MCF 10A (cell line): ENCODE data around the gene ASMTL. TPM values are rescaled to one million over a fixed set of nuclear protein-coding genes. Genes with fewer than 3 reads are reported as not detected.
"Not testable (repeated sequence)": the region's sequence is repeated elsewhere in the genome, so short reads cannot be mapped to it uniquely, and the experiment has no call there.

Source experiments
- BruUV-seq: library from RNA; stranded (reverse); fragments of 400-500 nt; replicated peaks from 2 replicates; lab custom pipeline; 2021; lab: Mats Ljungman, UMichigan
- CTCF ChIA-PET: fragments of 300-600 bp; sonication (Branson Sonifier 250); formaldehyde crosslinking; extraction: SDS; loops from one replicate; lab custom pipeline; 2021; ENCODE audit warnings: antibody characterized with exemption, inconsistent platforms; lab: Yijun Ruan, JAX
- POLR2A ChIA-PET: fragments of 300-600, 350-650 bp; sonication (Branson Sonifier 250); formaldehyde crosslinking; extraction: SDS; loops from one replicate; lab custom pipeline; 2020; ENCODE audit warnings: antibody characterized with exemption, inconsistent platforms; lab: Yijun Ruan, JAX
- DNase-seq: peaks from one replicate; pipeline ENCODE4 v3.0.0-alpha.2; 2018; ENCODE audit not compliant: unreplicated experiment
- H3K27ac Mint-ChIP-seq: one replicate; pipeline ENCODE4 v1.8.0; 2022; ENCODE audit warnings: mild to moderate bottlenecking, low read depth, mixed read lengths; ENCODE audit not compliant: unreplicated experiment
- H3K27me3 Mint-ChIP-seq: one replicate; pipeline ENCODE4 v1.8.0; 2022; ENCODE audit warnings: mixed read lengths; ENCODE audit not compliant: insufficient read depth, unreplicated experiment
- H3K36me3 Mint-ChIP-seq: one replicate; pipeline ENCODE4 v1.8.0; 2022; ENCODE audit warnings: mild to moderate bottlenecking, moderate library complexity, mixed read lengths; ENCODE audit not compliant: insufficient read depth, unreplicated experiment
- H3K4me1 Mint-ChIP-seq: one replicate; pipeline ENCODE4 v1.8.0; 2022; ENCODE audit warnings: mixed read lengths; ENCODE audit not compliant: insufficient read depth, unreplicated experiment
- H3K4me3 Mint-ChIP-seq: one replicate; pipeline ENCODE4 v1.8.0; 2022; ENCODE audit warnings: mild to moderate bottlenecking, moderate library complexity, mixed read lengths; ENCODE audit not compliant: unreplicated experiment
- H3K9me3 Mint-ChIP-seq: one replicate; pipeline ENCODE4 v1.8.0; 2022; ENCODE audit warnings: mixed read lengths; ENCODE audit not compliant: unreplicated experiment
- intact Hi-C: fragments of 100-400 bp; cut with micrococcal nuclease; formaldehyde crosslinking; loops from 2 replicates; pipeline ENCODE4 v1.14.1; 2022
- total RNA-seq: library from RNA; stranded (reverse); gene quantifications from 2 replicates; pipeline ENCODE4 v1.2.3, GENCODE V29; 2022
- TF ChIP-seq, protein P1 (sequence below): fragments of 200-600 bp; IDR thresholded peaks from one replicate; pipeline ENCODE4 v1.8.0; 2022; ENCODE audit warnings: antibody characterized with exemption, mild to moderate bottlenecking; ENCODE audit not compliant: unreplicated experiment

ASMTL gene
- total RNA-seq, 1 experiment from 2014 or later, result 20.6 TPM

DNA sequence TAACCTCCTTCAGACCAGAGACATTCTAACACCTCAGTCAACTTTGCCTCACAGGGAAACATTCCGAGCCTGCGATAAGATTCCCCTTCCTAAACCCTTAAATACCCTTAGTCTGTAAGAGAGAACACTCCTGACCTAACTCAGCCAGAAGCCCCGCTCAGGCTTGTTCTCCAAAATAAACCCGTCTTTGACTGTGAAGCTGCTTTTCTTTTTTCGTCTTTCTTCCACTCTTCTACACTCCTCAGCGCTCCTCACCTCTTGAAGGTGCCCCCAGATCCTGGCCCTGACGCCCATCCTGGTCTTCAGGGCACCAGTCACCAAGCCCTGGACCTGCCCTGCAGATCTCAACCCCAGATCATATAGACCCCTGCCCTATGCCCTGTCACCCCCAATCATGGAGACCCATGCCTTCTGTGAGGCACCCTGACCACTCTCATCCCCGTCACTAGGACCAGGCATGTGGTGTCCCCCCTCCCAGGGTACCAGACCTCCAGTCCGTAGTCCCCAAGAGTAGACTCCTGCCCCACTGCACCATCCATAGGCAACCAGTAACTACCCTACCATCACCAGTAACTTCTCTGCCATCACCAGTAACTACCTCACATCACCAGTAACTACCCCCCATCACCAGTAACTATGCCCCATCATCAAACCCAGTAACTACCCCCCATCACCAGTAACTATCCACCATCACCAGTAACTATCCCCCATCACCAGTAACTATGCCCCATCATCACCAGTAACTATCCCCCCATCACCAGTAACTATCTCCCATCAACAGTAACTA, 3.5 kb downstream of the ASMTL start:
- no TSS peak for BruUV-seq
- Mint-ChIP-seq H3K9me3 (peaks cover 17% of the 10 kb centered on the region), H3K36me3 (peaks cover 20% of the 10 kb centered on the region), H3K4me1 (peaks cover 7% of the 10 kb centered on the region), H3K4me3 (no peak overlapping the region), H3K27me3 (no peaks in the 10 kb centered on the region), H3K27ac (no peak overlapping the region)
- CTCF ChIA-PET, result no interaction called here
- TF ChIP-seq, protein P1, sequence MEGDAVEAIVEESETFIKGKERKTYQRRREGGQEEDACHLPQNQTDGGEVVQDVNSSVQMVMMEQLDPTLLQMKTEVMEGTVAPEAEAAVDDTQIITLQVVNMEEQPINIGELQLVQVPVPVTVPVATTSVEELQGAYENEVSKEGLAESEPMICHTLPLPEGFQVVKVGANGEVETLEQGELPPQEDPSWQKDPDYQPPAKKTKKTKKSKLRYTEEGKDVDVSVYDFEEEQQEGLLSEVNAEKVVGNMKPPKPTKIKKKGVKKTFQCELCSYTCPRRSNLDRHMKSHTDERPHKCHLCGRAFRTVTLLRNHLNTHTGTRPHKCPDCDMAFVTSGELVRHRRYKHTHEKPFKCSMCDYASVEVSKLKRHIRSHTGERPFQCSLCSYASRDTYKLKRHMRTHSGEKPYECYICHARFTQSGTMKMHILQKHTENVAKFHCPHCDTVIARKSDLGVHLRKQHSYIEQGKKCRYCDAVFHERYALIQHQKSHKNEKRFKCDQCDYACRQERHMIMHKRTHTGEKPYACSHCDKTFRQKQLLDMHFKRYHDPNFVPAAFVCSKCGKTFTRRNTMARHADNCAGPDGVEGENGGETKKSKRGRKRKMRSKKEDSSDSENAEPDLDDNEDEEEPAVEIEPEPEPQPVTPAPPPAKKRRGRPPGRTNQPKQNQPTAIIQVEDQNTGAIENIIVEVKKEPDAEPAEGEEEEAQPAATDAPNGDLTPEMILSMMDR, result no peak
- intact Hi-C loops, result no loop called here
- POLR2A ChIA-PET, result no interaction called here
- no peak for DNase-seq

DNA sequence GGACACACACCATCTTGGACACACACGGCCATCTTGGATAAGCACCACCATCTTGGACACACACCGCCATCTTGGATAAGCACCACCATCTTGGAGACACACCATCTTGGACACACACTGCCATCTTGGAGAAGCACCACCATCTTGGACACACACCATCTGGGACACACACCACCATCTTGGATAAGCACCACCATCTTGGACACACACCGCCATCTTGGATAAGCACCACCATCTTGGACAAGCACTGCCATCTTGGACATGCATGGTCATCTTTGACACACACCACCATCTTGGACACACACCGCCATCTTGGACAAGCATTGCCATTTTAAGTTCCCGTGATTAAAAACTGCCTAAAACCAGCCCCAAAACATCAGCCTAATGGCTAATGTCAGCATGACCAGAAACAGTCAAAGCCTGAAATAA, 4.1 kb downstream of the ASMTL start:
- POLR2A ChIA-PET, H3K4me1 Mint-ChIP-seq, H3K4me3 Mint-ChIP-seq, H3K27me3 Mint-ChIP-seq, BruUV-seq, DNase-seq, CTCF ChIA-PET, intact Hi-C loops, H3K27ac Mint-ChIP-seq: not testable (repeated sequence)
- Mint-ChIP-seq H3K36me3 (peaks cover 26% of the 10 kb centered on the region), H3K9me3 (peaks cover 17% of the 10 kb centered on the region)

DNA sequence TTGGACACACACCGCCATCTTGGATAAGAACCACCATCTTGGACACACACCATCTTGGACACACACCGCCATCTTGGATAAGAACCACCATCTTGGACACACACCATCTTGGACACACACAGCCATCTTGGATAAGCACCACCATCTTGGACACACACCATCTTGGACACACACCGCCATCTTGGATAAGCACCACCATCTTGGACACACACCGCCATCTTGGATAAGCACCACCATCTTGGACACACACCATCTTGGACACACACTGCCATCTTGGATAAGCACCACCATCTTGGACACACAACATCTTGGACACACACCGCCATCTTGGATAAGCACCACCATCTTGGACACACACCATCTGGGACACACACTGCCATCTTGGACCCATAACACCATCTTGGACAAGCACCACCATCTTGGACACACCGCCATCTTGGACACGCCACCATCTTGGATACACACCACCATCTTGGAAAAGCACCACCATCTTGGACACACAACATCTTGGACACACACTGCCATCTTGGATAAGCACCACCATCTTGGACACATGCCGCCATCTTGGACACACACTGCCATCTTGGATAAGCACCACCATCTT, 4.6 kb downstream of the ASMTL start:
- H3K27me3 Mint-ChIP-seq, POLR2A ChIA-PET, DNase-seq, H3K27ac Mint-ChIP-seq, CTCF ChIA-PET, intact Hi-C loops, BruUV-seq, H3K4me3 Mint-ChIP-seq, H3K4me1 Mint-ChIP-seq: not testable (repeated sequence)
- H3K36me3 Mint-ChIP-seq, result peaks cover 25% of the 10 kb centered on the region
- peaks cover 17% of the 10 kb centered on the region for H3K9me3 Mint-ChIP-seq

DNA sequence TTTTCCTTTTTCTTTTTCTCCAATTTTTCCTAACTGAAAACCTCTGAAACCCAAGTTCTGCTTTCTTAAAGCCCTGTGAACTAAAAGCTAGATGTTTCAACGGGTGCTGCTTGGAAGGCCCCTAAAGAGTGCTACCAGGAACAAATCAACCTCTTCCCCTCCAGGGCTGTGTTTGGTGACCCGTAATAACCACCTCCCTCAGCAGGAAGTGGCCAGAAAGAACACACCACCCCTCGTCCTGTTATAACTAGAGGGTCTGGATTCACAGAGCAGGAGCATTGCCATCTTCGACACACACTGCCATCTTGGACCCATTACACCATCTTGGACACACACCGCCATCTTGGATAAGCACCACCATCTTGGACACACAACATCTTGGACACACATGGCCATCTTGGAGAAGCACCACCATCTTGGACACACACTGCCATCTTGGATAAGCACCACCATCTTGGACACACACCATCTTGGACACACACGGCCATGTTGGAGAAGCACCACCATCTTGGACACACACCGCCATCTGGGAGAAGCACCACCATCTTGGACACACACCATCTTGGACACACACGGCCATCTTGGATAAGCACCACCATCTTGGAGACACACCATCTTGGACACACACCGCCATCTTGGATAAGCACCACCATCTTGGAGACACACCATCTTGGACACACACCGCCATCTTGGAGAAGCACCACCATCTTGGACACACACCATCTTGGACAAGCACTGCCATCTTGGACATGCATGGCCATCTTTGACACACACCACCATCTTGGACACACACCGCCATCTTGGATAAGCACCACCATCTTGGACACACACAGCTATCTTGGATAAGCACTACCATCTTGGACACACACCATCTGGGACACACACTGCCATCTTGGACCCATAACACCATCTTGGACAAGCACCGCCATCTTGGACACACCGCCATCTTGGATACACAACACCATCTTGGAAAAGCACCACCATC, 5.4 kb downstream of the ASMTL start:
- POLR2A ChIA-PET, H3K4me1 Mint-ChIP-seq, DNase-seq, H3K4me3 Mint-ChIP-seq, CTCF ChIA-PET, H3K27me3 Mint-ChIP-seq, BruUV-seq, intact Hi-C loops, H3K27ac Mint-ChIP-seq: not testable (repeated sequence)
- Mint-ChIP-seq H3K36me3 (peaks cover 20% of the 10 kb centered on the region), H3K9me3 (peaks cover 17% of the 10 kb centered on the region)
